ENCODE results near the gene FANCM. TPM values are rescaled to one million over a fixed set of nuclear protein-coding genes. Genes with fewer than 3 reads are reported as not detected.

The FANCM gene, protein sequence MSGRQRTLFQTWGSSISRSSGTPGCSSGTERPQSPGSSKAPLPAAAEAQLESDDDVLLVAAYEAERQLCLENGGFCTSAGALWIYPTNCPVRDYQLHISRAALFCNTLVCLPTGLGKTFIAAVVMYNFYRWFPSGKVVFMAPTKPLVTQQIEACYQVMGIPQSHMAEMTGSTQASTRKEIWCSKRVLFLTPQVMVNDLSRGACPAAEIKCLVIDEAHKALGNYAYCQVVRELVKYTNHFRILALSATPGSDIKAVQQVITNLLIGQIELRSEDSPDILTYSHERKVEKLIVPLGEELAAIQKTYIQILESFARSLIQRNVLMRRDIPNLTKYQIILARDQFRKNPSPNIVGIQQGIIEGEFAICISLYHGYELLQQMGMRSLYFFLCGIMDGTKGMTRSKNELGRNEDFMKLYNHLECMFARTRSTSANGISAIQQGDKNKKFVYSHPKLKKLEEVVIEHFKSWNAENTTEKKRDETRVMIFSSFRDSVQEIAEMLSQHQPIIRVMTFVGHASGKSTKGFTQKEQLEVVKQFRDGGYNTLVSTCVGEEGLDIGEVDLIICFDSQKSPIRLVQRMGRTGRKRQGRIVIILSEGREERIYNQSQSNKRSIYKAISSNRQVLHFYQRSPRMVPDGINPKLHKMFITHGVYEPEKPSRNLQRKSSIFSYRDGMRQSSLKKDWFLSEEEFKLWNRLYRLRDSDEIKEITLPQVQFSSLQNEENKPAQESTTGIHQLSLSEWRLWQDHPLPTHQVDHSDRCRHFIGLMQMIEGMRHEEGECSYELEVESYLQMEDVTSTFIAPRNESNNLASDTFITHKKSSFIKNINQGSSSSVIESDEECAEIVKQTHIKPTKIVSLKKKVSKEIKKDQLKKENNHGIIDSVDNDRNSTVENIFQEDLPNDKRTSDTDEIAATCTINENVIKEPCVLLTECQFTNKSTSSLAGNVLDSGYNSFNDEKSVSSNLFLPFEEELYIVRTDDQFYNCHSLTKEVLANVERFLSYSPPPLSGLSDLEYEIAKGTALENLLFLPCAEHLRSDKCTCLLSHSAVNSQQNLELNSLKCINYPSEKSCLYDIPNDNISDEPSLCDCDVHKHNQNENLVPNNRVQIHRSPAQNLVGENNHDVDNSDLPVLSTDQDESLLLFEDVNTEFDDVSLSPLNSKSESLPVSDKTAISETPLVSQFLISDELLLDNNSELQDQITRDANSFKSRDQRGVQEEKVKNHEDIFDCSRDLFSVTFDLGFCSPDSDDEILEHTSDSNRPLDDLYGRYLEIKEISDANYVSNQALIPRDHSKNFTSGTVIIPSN (N-terminal part only)
- 6.2 and 6.8 TPM in 2 replicates for total RNA-seq

DNA sequence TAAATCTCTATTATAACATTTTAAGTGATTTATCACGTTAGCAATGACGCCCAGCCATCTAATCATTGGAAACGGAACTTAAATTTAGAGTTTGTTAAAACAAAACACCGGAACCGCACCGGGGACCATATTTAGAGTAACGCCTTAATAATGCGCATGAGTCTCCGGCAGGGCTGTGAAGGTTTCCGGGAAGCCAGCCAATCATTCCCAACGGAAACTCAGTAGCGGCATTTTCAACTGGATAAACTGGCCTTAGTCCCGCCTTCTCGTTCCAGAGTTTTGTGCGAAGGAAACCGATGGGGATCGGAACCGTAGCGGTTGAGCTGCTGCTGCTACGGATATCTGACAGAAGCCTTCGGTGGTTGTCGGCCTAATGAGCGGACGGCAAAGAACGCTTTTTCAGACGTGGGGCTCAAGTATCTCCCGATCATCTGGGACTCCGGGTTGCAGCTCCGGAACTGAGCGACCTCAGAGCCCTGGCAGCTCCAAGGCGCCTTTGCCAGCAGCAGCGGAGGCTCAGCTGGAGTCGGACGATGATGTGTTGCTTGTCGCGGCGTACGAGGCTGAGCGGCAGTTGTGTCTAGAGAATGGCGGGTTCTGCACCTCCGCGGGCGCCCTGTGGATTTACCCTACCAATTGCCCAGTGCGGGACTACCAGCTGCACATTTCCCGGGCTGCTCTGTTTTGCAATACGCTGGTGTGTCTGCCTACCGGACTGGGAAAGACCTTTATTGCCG, at the start of gene FANCM:
Gene FANCM (plus strand): TSS at position 272 of the 737 bp plus-strand sequence. CDS start 102 bp downstream, at position 374.
- peak within 1 kb of the TSS; percentile 86 for H3K4me3 ChIP-seq (ENCODE audit: insufficient read depth, low read length)
- peak within 1 kb of the TSS; percentile 87 for H3K27ac ChIP-seq (ENCODE audit: low read depth, low read length)
- DNase-seq (ENCODE audit: insufficient read length, low spot score, missing footprints): peak; percentile 84
- peaks cover 74% of the 10 kb centered on the region for H3K79me2 ChIP-seq (ENCODE audit: insufficient read depth, low read length)
- H3K4me1 ChIP-seq (ENCODE audit: insufficient read depth, low read length): peaks cover 21% of the 10 kb centered on the region
- TF ChIP-seq, protein P1, sequence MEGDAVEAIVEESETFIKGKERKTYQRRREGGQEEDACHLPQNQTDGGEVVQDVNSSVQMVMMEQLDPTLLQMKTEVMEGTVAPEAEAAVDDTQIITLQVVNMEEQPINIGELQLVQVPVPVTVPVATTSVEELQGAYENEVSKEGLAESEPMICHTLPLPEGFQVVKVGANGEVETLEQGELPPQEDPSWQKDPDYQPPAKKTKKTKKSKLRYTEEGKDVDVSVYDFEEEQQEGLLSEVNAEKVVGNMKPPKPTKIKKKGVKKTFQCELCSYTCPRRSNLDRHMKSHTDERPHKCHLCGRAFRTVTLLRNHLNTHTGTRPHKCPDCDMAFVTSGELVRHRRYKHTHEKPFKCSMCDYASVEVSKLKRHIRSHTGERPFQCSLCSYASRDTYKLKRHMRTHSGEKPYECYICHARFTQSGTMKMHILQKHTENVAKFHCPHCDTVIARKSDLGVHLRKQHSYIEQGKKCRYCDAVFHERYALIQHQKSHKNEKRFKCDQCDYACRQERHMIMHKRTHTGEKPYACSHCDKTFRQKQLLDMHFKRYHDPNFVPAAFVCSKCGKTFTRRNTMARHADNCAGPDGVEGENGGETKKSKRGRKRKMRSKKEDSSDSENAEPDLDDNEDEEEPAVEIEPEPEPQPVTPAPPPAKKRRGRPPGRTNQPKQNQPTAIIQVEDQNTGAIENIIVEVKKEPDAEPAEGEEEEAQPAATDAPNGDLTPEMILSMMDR (IDR thresholded peaks at IDR 0.05; ENCODE audit: extremely low read depth, low read depth, low read length): no peak
- H3K27me3 ChIP-seq (ENCODE audit: insufficient read depth, low read length): no peaks in the 10 kb centered on the region
- H3K36me3 ChIP-seq (ENCODE audit: insufficient read depth, low read length): no peaks in the 10 kb centered on the region
- H2AFZ ChIP-seq (ENCODE audit: low read length): peak within 1 kb of the TSS; percentile 94
- peak within 1 kb of the TSS; percentile 98 for H3K4me2 ChIP-seq (ENCODE audit: insufficient read depth, low read length)
- H3K9me3 ChIP-seq (ENCODE audit: low read depth, low read length): no peaks in the 10 kb centered on the region
- no peaks in the 10 kb centered on the region for H4K20me1 ChIP-seq (ENCODE audit: insufficient read depth, low read length)

DNA sequence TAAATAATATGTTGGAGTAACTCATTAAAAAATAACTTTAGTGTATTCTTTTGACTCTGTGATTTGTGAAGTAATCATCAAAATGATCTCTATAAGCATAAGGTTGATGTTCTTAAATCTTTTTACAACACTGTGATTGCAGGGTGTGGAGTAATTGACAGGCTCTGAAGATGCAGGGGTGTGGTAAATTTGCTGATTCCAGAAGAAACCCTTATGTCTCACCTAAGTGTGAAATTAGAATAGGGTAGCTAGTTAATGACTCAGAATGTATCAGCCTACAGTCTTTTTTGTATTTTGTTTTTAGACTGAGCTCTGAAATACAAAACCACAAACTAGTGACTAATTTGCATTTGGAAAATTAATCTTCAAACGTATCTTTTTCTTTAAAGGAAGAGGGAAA, 45.9 kb upstream of the FANCM start:
- no peaks in the 10 kb centered on the region for H3K27me3 ChIP-seq (ENCODE audit: insufficient read depth, low read length)
- peak overlapping the region; percentile 39 for H3K27ac ChIP-seq (ENCODE audit: low read depth, low read length)
- H2AFZ ChIP-seq (ENCODE audit: low read length): no peak overlapping the region
- DNase-seq (ENCODE audit: insufficient read length, low spot score, missing footprints): peak; percentile 91
- TF ChIP-seq, protein P1 (IDR thresholded peaks at IDR 0.05; ENCODE audit: extremely low read depth, low read depth, low read length): no peak
- no peak overlapping the region for H3K4me3 ChIP-seq (ENCODE audit: insufficient read depth, low read length)
- H3K36me3 ChIP-seq (ENCODE audit: insufficient read depth, low read length): no peaks in the 10 kb centered on the region
- peaks cover 69% of the 10 kb centered on the region for H4K20me1 ChIP-seq (ENCODE audit: insufficient read depth, low read length)
- peaks cover 97% of the 10 kb centered on the region for H3K79me2 ChIP-seq (ENCODE audit: insufficient read depth, low read length)
- peaks cover 36% of the 10 kb centered on the region for H3K4me1 ChIP-seq (ENCODE audit: insufficient read depth, low read length)
- no peaks in the 10 kb centered on the region for H3K9me3 ChIP-seq (ENCODE audit: low read depth, low read length)
- peak overlapping the region; percentile 32 for H3K4me2 ChIP-seq (ENCODE audit: insufficient read depth, low read length)

DNA sequence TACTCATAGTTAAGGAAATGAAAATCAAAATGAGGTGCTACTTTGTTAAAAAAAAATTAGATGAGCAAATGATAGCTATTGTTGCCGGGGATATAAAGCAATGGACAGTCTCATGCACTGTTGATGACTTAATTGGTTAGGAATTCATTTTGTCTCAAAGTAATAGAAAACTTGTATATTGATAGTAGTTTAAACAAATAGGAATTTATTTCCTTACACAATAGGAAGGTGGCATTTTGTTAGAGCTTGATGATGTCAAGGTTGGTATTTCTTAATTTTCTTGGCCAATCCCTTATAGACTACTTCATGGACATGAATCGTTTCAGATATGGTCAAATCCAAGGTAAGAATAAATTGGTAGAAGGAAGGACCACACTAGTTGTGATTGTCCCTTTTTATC, 44.0 kb upstream of the FANCM start:
- peaks cover 95% of the 10 kb centered on the region for H3K79me2 ChIP-seq (ENCODE audit: insufficient read depth, low read length)
- no peaks in the 10 kb centered on the region for H3K27me3 ChIP-seq (ENCODE audit: insufficient read depth, low read length)
- H3K4me3 ChIP-seq (ENCODE audit: insufficient read depth, low read length): no peak overlapping the region
- no peak overlapping the region for H2AFZ ChIP-seq (ENCODE audit: low read length)
- peak overlapping the region; percentile 13 for H3K4me2 ChIP-seq (ENCODE audit: insufficient read depth, low read length)
- no peak for DNase-seq (ENCODE audit: insufficient read length, low spot score, missing footprints)
- TF ChIP-seq, protein P1 (IDR thresholded peaks at IDR 0.05; ENCODE audit: extremely low read depth, low read depth, low read length): no peak
- H3K27ac ChIP-seq (ENCODE audit: low read depth, low read length): peak overlapping the region; percentile 31
- H4K20me1 ChIP-seq (ENCODE audit: insufficient read depth, low read length): peaks cover 52% of the 10 kb centered on the region
- peaks cover 14% of the 10 kb centered on the region for H3K36me3 ChIP-seq (ENCODE audit: insufficient read depth, low read length)
- peaks cover 25% of the 10 kb centered on the region for H3K4me1 ChIP-seq (ENCODE audit: insufficient read depth, low read length)
- H3K9me3 ChIP-seq (ENCODE audit: low read depth, low read length): no peaks in the 10 kb centered on the region

Data from osteoblast (primary cell).